Stimulated activated CD4-positive, alpha-beta T cell treated with anti-CD3 and anti-CD28 coated beads, TNF-alpha, amount 100 ng/mL, for 48 hours (primary cell): ENCODE results near the gene KAZN.

Experiments
- DNase-seq, 3 donors: peaks; one replicate each; pipeline ENCODE4 v3.0.0-alpha.2; 2020; ENCODE audit warnings: low read depth in 3 of 3

KAZN gene

DNA sequence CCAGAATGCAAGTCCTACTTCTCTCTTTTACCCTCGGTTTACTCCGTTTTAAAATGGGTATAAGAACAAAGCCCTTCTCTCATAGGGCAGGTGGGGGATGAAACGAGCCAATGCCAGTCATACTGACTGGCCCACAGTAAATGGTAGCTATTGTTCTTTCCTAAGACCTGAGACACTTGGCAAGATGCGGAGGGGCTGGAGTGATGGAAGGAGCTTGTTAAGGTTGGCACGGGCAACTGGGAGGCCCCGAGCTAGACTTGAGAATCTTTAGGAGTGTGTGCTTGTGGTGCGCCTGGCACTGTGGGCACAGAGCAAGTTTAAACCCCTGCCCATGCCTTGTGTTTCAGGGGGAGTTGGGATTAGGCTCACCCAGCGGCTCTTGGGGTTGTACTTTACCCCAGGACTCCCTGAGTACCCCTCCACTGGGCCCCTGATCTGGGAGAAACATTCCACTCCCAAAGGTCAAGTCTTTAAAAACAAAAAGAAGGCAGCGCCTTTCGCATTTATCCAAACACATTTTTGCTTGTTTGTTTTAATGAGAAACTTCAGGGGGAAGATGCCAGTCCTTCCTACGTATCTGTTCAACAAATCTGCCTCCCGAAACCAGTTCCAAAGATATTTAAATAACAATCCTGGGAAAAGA is 314.5 kb downstream of the KAZN start:
- DNase-seq: no peak

DNA sequence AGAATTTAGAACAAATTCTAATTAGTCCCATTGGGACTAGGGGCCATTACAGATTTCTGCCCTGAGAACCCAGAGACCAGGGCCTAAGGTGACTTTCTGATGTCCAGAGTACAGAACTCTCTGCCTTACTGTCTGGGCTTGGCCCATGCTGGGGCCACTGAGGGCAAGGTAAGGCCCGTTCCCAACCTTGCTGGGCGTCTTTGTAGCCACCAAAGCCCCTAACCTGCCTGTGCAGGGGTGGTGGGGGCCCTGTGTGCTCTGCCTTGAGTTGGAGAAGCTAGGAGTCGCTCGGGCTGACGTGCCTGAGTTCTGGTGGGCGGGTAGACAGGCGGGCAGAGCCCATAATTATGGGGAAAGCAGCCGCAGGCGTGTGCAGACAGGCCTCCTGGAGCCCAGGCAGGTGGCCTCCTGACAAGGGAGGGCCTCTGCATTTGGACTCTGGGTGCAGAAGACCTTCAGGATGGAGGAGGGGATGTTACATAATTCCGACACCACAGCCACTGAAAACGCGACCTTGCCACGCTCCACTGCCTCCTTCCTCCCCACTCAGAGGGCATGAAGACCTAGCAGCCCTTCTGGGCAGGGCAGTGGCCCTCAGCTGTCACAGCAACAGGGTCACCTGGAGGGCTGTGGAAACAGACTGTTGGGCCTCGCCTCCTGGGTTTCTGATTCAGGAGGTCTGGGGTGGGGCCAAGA is 315.1 kb downstream of the KAZN start:
- DNase-seq: no peak

- no peak for DNase-seq
Measured at GRCh38 chr1:14914351-14914988, 316.0 kb downstream of the KAZN start.

- peak; percentile 8 to 21 (median 20) for DNase-seq
Measured at GRCh38 chr1:14915356-14916054, 317.0 kb downstream of the KAZN start.

DNA sequence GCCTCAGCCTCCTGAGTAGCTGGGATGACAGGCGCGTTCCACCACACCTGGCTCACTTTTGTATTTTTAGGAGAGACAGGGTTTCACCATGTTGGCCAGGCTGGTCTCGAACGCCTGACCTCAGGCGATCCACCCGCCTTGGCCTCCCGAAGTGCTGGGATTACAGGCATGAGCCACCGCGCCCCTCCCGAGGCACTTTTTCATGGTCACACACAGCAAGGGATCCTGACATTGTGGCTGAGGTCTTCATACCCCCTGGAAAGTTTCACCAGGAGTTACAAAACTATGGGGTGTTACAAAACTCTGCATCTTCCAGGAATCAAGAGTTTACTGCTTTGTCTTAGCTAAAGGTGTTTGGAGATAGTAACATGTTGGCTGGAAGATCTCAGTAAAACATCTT is 320.8 kb downstream of the KAZN start:
- DNase-seq: no peak

DNA sequence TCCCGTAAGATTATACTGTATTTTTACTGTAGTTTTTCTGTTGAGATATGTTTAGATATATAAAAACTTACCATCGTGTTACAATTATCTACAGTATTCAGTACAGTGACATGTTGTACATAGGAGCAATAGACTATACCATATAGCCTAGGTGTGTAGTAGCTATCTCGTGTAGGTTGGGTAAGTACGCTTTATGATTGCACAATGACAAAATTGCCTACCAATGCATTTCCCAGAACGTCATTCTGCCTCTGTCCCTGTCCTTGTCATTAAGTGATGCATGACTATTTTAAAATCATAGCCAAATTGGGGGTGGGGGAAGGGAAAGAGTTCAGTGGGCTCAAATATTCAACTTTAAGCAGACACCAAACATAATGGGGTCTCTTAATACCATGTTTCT is 321.3 kb downstream of the KAZN start:
- no peak for DNase-seq

- DNase-seq: no peak
Measured at GRCh38 chr1:14921057-14921456, 322.6 kb downstream of the KAZN start.

GRCh38 chr1:14922942-14923726 is 324.6 kb downstream of the KAZN start:
- no peak for DNase-seq

- peak in 2 of 3 donors; percentile 6 to 12 for DNase-seq
Measured at GRCh38 chr1:14923727-14924452, 325.4 kb downstream of the KAZN start.

- peak in 1 of 3 donors; percentile 7 for DNase-seq
Measured at GRCh38 chr1:14924455-14925331, 326.2 kb downstream of the KAZN start.

- DNase-seq: no peak
Measured at GRCh38 chr1:14925336-14926136, 327.1 kb downstream of the KAZN start.

- no peak for DNase-seq
Measured at GRCh38 chr1:14926229-14926628, 327.7 kb downstream of the KAZN start.

- no peak for DNase-seq
Measured at GRCh38 chr1:14926818-14927575, 328.5 kb downstream of the KAZN start.

DNA sequence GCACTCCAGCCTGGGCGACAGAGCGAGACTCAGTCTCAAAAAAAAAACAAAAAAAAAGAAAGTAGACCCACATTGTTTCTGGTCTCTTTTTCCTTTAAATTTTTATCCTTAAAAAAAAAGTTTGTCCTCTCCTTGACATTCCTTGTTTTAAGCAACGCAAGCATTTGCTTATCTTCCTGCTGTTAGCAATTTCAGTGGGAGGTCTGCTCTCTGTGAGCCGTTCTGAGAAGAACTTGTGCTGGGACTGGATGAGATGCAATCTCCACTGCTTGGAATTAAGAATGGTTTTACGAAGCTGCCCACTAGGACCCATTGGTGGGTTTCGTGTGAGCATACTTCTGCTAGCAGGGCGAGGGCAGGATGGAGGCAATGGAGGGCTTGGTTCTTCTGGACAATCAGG is 329.9 kb downstream of the KAZN start:
- no peak for DNase-seq

DNA sequence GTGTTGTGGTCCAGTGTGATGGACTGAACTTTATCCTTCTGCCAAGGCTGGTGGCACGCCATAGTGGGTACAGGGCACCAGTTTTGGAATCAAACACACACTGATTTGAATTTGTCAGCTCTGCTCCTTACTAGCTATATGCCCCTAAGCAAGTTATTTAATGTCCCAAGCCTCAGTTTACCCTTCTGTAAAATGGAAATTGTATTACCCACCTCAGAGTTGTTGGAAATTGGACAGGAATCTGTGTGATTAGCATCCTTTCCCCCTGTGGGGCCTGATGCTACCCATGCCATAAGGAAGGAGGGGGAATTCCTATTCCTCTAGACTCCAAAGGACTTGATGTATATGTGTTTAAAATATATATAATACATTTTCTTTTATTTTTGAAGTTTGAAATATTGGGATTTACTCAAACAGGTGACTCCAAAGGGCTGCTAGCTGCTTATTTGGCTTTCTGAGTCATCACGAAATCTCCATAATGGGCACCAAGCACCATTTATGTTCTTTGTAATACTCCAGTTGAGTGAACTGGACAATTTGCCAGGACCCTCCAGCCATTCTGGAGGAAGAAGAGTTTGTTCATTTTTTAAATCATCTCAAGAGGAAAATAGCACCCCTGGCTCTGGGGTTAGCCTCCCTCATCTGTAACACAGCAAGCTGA is 330.5 kb downstream of the KAZN start:
- no peak for DNase-seq

- DNase-seq: no peak
Measured at GRCh38 chr1:14929547-14930246, 331.2 kb downstream of the KAZN start.

DNA sequence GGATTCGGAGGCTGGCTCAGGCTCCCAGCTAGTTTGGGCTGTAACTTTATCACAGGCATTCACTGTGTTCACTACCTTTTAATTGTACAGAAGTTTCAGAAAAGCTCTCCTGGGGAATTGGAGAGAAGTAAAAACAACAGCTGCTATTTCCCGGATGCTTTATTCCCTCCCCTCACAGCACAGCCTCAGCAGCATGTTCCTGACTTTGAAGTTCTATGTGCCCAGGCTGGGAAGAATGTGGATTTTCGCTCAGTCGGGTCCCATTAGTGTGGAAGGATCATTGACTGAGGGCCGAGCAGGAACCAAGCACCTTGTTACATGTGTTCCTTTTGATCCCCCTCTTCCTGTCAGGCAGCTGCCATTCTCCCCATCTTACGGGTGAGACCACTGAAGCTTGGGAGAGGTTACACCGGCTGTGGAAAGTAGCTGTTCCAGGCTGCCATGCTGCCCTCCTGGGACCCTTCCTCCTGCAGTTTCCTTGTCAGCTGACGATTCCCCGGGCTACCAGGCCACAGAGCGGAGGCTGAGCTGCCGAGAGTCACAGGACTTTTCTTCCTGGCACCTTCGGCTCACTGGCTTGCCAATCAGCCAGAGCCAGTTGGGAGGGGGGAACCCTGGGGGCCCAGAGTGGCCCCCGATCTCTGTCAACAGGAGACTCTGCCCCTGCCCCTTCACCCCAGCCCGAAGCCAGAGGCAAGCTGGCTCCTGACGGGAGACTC is 331.9 kb downstream of the KAZN start:
- DNase-seq: no peak
